Skeletal muscle cell (primary cell): Measurements from ENCODE around the gene MED15.
A peak's percentile ranks its signal among the peaks of the same experiment; 100 is the strongest.
"Not testable (repeated sequence)": the region's sequence is repeated elsewhere in the genome, so short reads cannot be mapped to it uniquely, and the experiment has no call there.

Experiments
- DNase-seq: peaks from one replicate; pipeline ENCODE4 v3.0.0-alpha.2; 2010; ENCODE audit warnings: low read depth
- H3K4me3 ChIP-seq: 2 replicates; pipeline ENCODE4 v1.5.1; 2011; ENCODE audit warnings: low read depth, mild to moderate bottlenecking, control low read depth, low read length, moderate library complexity

Gene MED15

GRCh38 chr22:20479612-20480196, 27.7 kb upstream of the MED15 start:
- DNase-seq = no peak
- no peak overlapping the region for H3K4me3 ChIP-seq

- H3K4me3 ChIP-seq, DNase-seq: not testable (repeated sequence)
Measured at GRCh38 chr22:20483143-20483506, 24.3 kb upstream of the MED15 start.

- DNase-seq = no peak
- no peak overlapping the region for H3K4me3 ChIP-seq
Measured at GRCh38 chr22:20483771-20484170, 23.6 kb upstream of the MED15 start.

GRCh38 chr22:20484948-20485683, 22.3 kb upstream of the MED15 start:
- no peak for DNase-seq
- H3K4me3 ChIP-seq = no peak overlapping the region

- no peak for DNase-seq
- H3K4me3 ChIP-seq = no peak overlapping the region
Measured at GRCh38 chr22:20486229-20486628, 21.2 kb upstream of the MED15 start.

- no peak for DNase-seq
Measured at GRCh38 chr22:20487715-20488114, 19.7 kb upstream of the MED15 start.

GRCh38 chr22:20488946-20489345, 18.5 kb upstream of the MED15 start:
- no peak for DNase-seq

More at GRCh38 chr22:20487715-20488114, 19.7 kb upstream of the MED15 start:
- H3K4me3 ChIP-seq = no peak overlapping the region

GRCh38 chr22:20490183-20490940, 17.0 kb upstream of the MED15 start:
- no peak overlapping the region for H3K4me3 ChIP-seq
- no peak for DNase-seq

More at GRCh38 chr22:20488946-20489345, 18.5 kb upstream of the MED15 start:
- no peak overlapping the region for H3K4me3 ChIP-seq

- DNase-seq = no peak
Measured at GRCh38 chr22:20490941-20491307, 16.5 kb upstream of the MED15 start.

GRCh38 chr22:20491346-20491745, 16.1 kb upstream of the MED15 start:
- no peak overlapping the region for H3K4me3 ChIP-seq
- DNase-seq = no peak

More at GRCh38 chr22:20490941-20491307, 16.5 kb upstream of the MED15 start:
- no peak overlapping the region for H3K4me3 ChIP-seq

GRCh38 chr22:20494978-20495860, 12.2 kb upstream of the MED15 start, which contains the start of gene KLHL22:
Gene KLHL22 (minus strand): TSS chr22:20495795. CDS start chr22:20489211, 6,584 bp downstream.
- no peak for DNase-seq
- H3K4me3 ChIP-seq = peak within 1 kb of the TSS; percentile 71

GRCh38 chr22:20495861-20496681, 11.3 kb upstream of the MED15 start:
- peak overlapping the region; percentile 71 for H3K4me3 ChIP-seq
- DNase-seq = peak; percentile 61

- DNase-seq = no peak
- no peak overlapping the region for H3K4me3 ChIP-seq
Measured at GRCh38 chr22:20497426-20497825, 10.0 kb upstream of the MED15 start.

- no peak overlapping the region for H3K4me3 ChIP-seq
Measured at GRCh38 chr22:20498913-20499312, 8.5 kb upstream of the MED15 start.

GRCh38 chr22:20499769-20500168, 7.6 kb upstream of the MED15 start:
- no peak for DNase-seq
- H3K4me3 ChIP-seq = no peak overlapping the region

More at GRCh38 chr22:20498913-20499312, 8.5 kb upstream of the MED15 start:
- no peak for DNase-seq

GRCh38 chr22:20503816-20504215, 3.6 kb upstream of the MED15 start:
- H3K4me3 ChIP-seq = no peak overlapping the region
- DNase-seq = no peak

GRCh38 chr22:20504293-20504922, 3.0 kb upstream of the MED15 start:
- DNase-seq, H3K4me3 ChIP-seq: not testable (repeated sequence)
